Mucosa of rectum (tissue), 2 donors: Measurements from ENCODE around the gene STPG2.
"Not testable (repeated sequence)": the region's sequence is repeated elsewhere in the genome, so short reads cannot be mapped to it uniquely, and the experiment has no call there.

Experiments used
- H3K27ac ChIP-seq, 2 donors: one replicate each; pipeline ENCODE4 v1.7.0; 2013; ENCODE audit warnings: inconsistent platforms in 2 of 2, low read depth in 2 of 2, low read length in 2 of 2
- H3K27me3 ChIP-seq, 2 donors: one replicate each; pipeline ENCODE4 v1.7.0; 2013; ENCODE audit warnings: low read length in 2 of 2; ENCODE audit not compliant: control insufficient read depth in 2 of 2, insufficient read depth in 2 of 2
- H3K36me3 ChIP-seq, 2 donors: one replicate each; pipeline ENCODE4 v1.7.0; 2013; ENCODE audit warnings: low read length in 2 of 2; ENCODE audit not compliant: control insufficient read depth in 2 of 2, insufficient read depth in 2 of 2
- H3K4me1 ChIP-seq, 2 donors: one replicate each; pipeline ENCODE4 v1.7.0; 2013; ENCODE audit warnings: low read length in 2 of 2, mild to moderate bottlenecking in 1 of 2; ENCODE audit not compliant: control insufficient read depth in 2 of 2, insufficient read depth in 2 of 2
- H3K4me3 ChIP-seq, 2 donors: one replicate each; pipeline ENCODE4 v1.7.0; 2013; ENCODE audit warnings: low read length in 2 of 2
- H3K9ac ChIP-seq, 2 donors: one replicate each; pipeline ENCODE4 v1.7.0; 2013; ENCODE audit warnings: low read length in 2 of 2, low read depth in 1 of 2, mild to moderate bottlenecking in 1 of 2
- H3K9me3 ChIP-seq, 2 donors: one replicate each; pipeline ENCODE4 v1.7.0; 2013; ENCODE audit warnings: low read length in 2 of 2; ENCODE audit not compliant: control insufficient read depth in 2 of 2
- donor health status: healthy.
- donor health status: Normal muscosa, but diverticular disease.

Gene STPG2

GRCh38 chr4:97662133-97662532 is 481.1 kb downstream of the STPG2 start:
- Histone ChIP-seq H3K9ac (no peak overlapping the region), H3K9me3 (no peaks in the 10 kb centered on the region), H3K4me1 (no peaks in the 10 kb centered on the region), H3K27ac (no peak overlapping the region), H3K36me3 (no peaks in the 10 kb centered on the region), H3K4me3 (no peak overlapping the region), H3K27me3 (no peaks in the 10 kb centered on the region)

- Histone ChIP-seq H3K4me3 (no peak overlapping the region), H3K36me3 (no peaks in the 10 kb centered on the region), H3K9me3 (no peaks in the 10 kb centered on the region), H3K27ac (no peak overlapping the region), H3K27me3 (no peaks in the 10 kb centered on the region), H3K4me1 (no peaks in the 10 kb centered on the region), H3K9ac (no peak overlapping the region)
Observed at GRCh38 chr4:97656044-97656720, 487.1 kb downstream of the STPG2 start.

GRCh38 chr4:97653701-97654100 is 489.6 kb downstream of the STPG2 start:
- no peaks in the 10 kb centered on the region for H3K9me3 ChIP-seq
- H3K9ac ChIP-seq = no peak overlapping the region
- no peak overlapping the region for H3K27ac ChIP-seq
- no peaks in the 10 kb centered on the region for H3K4me1 ChIP-seq
- H3K4me3 ChIP-seq = no peak overlapping the region
- H3K36me3 ChIP-seq = no peaks in the 10 kb centered on the region
- no peaks in the 10 kb centered on the region for H3K27me3 ChIP-seq

GRCh38 chr4:97646997-97647396 is 496.3 kb downstream of the STPG2 start:
- no peaks in the 10 kb centered on the region for H3K36me3 ChIP-seq
- no peak overlapping the region for H3K9ac ChIP-seq
- H3K9me3 ChIP-seq = no peaks in the 10 kb centered on the region
- no peaks in the 10 kb centered on the region for H3K27me3 ChIP-seq
- H3K4me3 ChIP-seq = no peak overlapping the region
- no peak overlapping the region for H3K27ac ChIP-seq
- H3K4me1 ChIP-seq = no peaks in the 10 kb centered on the region

GRCh38 chr4:97645071-97645821 is 498.0 kb downstream of the STPG2 start:
- Histone ChIP-seq H3K4me1 (no peaks in the 10 kb centered on the region), H3K27me3 (no peaks in the 10 kb centered on the region), H3K9me3 (no peaks in the 10 kb centered on the region), H3K36me3 (no peaks in the 10 kb centered on the region), H3K27ac (no peak overlapping the region), H3K9ac (no peak overlapping the region), H3K4me3 (no peak overlapping the region)

- Histone ChIP-seq H3K4me1 (no peaks in the 10 kb centered on the region), H3K4me3 (no peak overlapping the region), H3K9ac (no peak overlapping the region), H3K36me3 (no peaks in the 10 kb centered on the region), H3K9me3 (no peaks in the 10 kb centered on the region), H3K27ac (no peak overlapping the region), H3K27me3 (no peaks in the 10 kb centered on the region)
Observed at GRCh38 chr4:97643179-97643578, 500.1 kb downstream of the STPG2 start.

- H3K27ac ChIP-seq = no peak overlapping the region
Observed at GRCh38 chr4:97639961-97640360, 503.3 kb downstream of the STPG2 start.

GRCh38 chr4:97633831-97634230 is 509.4 kb downstream of the STPG2 start:
- not testable (repeated sequence) for H3K9ac ChIP-seq, H3K36me3 ChIP-seq, H3K4me1 ChIP-seq, H3K4me3 ChIP-seq, H3K27ac ChIP-seq, H3K27me3 ChIP-seq, H3K9me3 ChIP-seq

More at GRCh38 chr4:97639961-97640360, 503.3 kb downstream of the STPG2 start:
- Histone ChIP-seq H3K9me3 (no peaks in the 10 kb centered on the region), H3K4me1 (no peaks in the 10 kb centered on the region), H3K36me3 (no peaks in the 10 kb centered on the region), H3K27me3 (no peaks in the 10 kb centered on the region), H3K4me3 (no peak overlapping the region), H3K9ac (no peak overlapping the region)

GRCh38 chr4:97627750-97628149 is 515.5 kb downstream of the STPG2 start:
- Histone ChIP-seq H3K4me3 (no peak overlapping the region), H3K27ac (no peak overlapping the region), H3K9me3 (no peaks in the 10 kb centered on the region), H3K9ac (no peak overlapping the region), H3K4me1 (no peaks in the 10 kb centered on the region), H3K27me3 (no peaks in the 10 kb centered on the region), H3K36me3 (no peaks in the 10 kb centered on the region)

GRCh38 chr4:97624204-97624603 is 519.1 kb downstream of the STPG2 start:
- Histone ChIP-seq H3K9ac (no peak overlapping the region), H3K27ac (no peak overlapping the region), H3K9me3 (no peaks in the 10 kb centered on the region), H3K36me3 (no peaks in the 10 kb centered on the region), H3K27me3 (no peaks in the 10 kb centered on the region), H3K4me1 (no peaks in the 10 kb centered on the region), H3K4me3 (no peak overlapping the region)
